Fibroblast of lung (primary cell): ENCODE results near the gene SAP30BP. TPM values are rescaled to one million over a fixed set of nuclear protein-coding genes. Genes with fewer than 3 reads are reported as not detected.

ENCODE experiments used
- DNase-seq, 2 donors: peaks; one replicate each; pipeline versions ENCODE4 v3.0.0 to v3.0.0-alpha.2; 2010; ENCODE audit warnings: low read depth in 2 of 2
- H2AFZ ChIP-seq: 2 replicates; pipeline ENCODE4 v1.5.1; 2012; ENCODE audit warnings: low read length, control low read depth, inconsistent platforms
- H3K27ac ChIP-seq: 2 replicates; pipeline ENCODE4 v1.5.1; 2011; ENCODE audit warnings: low read length, control low read depth; ENCODE audit not compliant: insufficient read depth
- H3K27me3 ChIP-seq: 2 replicates; pipeline ENCODE4 v1.5.1; 2011; ENCODE audit warnings: mild to moderate bottlenecking, low read length; ENCODE audit not compliant: control insufficient read depth, insufficient read depth
- H3K36me3 ChIP-seq: 2 replicates; pipeline ENCODE4 v1.5.1; 2011; ENCODE audit warnings: low read length; ENCODE audit not compliant: control insufficient read depth, insufficient read depth
- H3K4me1 ChIP-seq: 2 replicates; pipeline ENCODE4 v1.5.1; 2011; ENCODE audit warnings: low read length; ENCODE audit not compliant: control insufficient read depth, insufficient read depth; ENCODE audit errors: extremely low read depth
- H3K4me2 ChIP-seq: 2 replicates; pipeline ENCODE4 v1.5.1; 2011; ENCODE audit warnings: low read length, control low read depth; ENCODE audit not compliant: insufficient read depth; ENCODE audit errors: extremely low read depth
- H3K4me3 ChIP-seq, 4 experiments: fragments of 200-600 bp in 1 of 4; sonication (generic) in 1 of 4; replicated peaks in 1 of 4; 2 replicates each; pipeline ENCODE4 v1.5.1; 2011 to 2016; ENCODE audit warnings: low read length in 4 of 4, low read depth in 3 of 4, mild to moderate bottlenecking in 3 of 4, control low read depth in 2 of 4, inconsistent platforms in 1 of 4, mixed read lengths in 1 of 4; ENCODE audit not compliant: insufficient read depth in 1 of 4; ENCODE audit errors: control extremely low read depth in 1 of 4
- H3K79me2 ChIP-seq: 2 replicates; pipeline ENCODE4 v1.5.1; 2012; ENCODE audit warnings: mild to moderate bottlenecking, low read length, inconsistent platforms; ENCODE audit not compliant: control insufficient read depth, insufficient read depth
- H3K9ac ChIP-seq: 2 replicates; pipeline ENCODE4 v1.5.1; 2011; ENCODE audit warnings: mild to moderate bottlenecking, low read length, control low read depth; ENCODE audit not compliant: insufficient read depth
- H3K9me3 ChIP-seq: 2 replicates; pipeline ENCODE4 v1.5.1; 2012; ENCODE audit warnings: low read depth, low read length; ENCODE audit not compliant: control insufficient read depth, insufficient read depth
- H4K20me1 ChIP-seq: 2 replicates; pipeline ENCODE4 v1.5.1; 2011; ENCODE audit warnings: low read length; ENCODE audit not compliant: control insufficient read depth, insufficient read depth; ENCODE audit errors: extremely low read depth
- CTCF ChIP-seq, 2 donors: IDR thresholded peaks in 1 of 2; conservative IDR thresholded peaks in 1 of 2; 1 replicate in 1 of 2; 2 replicates in 1 of 2; pipeline ENCODE4 v1.5.1; 2011 to 2012; ENCODE audit warnings: low read length in 2 of 2, control low read depth in 1 of 2, inconsistent platforms in 1 of 2, low read depth in 1 of 2, mild to moderate bottlenecking in 1 of 2
- EZH2 ChIP-seq: IDR thresholded peaks from 2 replicates; pipeline ENCODE4 v1.5.1; 2012; ENCODE audit warnings: low read length, control low read depth, mild to moderate bottlenecking; ENCODE audit errors: missing control alignments
- polyA plus RNA-seq, 2 donors: library from polyadenylated mRNA; depleted of rRNA in 1 of 2; stranded (reverse) in 1 of 2; unstranded in 1 of 2; fragments of >200 nt; gene quantifications; 2 replicates each; pipeline ENCODE4 v1.2.1, GENCODE V29; 2011 to 2012; ENCODE audit warnings: missing spikeins in 1 of 2
- total RNA-seq: library from RNA; depleted of rRNA; stranded (reverse); fragments of >200 nt; gene quantifications from 2 replicates; pipeline ENCODE4 v1.2.1, GENCODE V29; 2014

The SAP30BP gene
- total and polyA plus RNA-seq, 2 donors (not counting 1 experiment from before 2014, with no cell fraction given) = 43.9 to 61.0 TPM

GRCh38 chr17:75729351-75729750, 62.2 kb downstream of the SAP30BP start:
- no peak overlapping the region for H3K4me2 ChIP-seq
- no peak overlapping the region for H2AFZ ChIP-seq
- no peak overlapping the region for H3K4me3 ChIP-seq
- H3K4me1 ChIP-seq = no peaks in the 10 kb centered on the region
- no peaks in the 10 kb centered on the region for H3K9me3 ChIP-seq
- no peaks in the 10 kb centered on the region for H3K79me2 ChIP-seq
- H3K27me3 ChIP-seq = no peaks in the 10 kb centered on the region
- H3K36me3 ChIP-seq = no peaks in the 10 kb centered on the region
- no peak overlapping the region for H3K9ac ChIP-seq
- H4K20me1 ChIP-seq = no peaks in the 10 kb centered on the region
- DNase-seq = no peak
- H3K27ac ChIP-seq = no peak overlapping the region
- TF ChIP-seq EZH2 = no peak
- TF ChIP-seq CTCF (conservative IDR thresholded peaks at IDR 0.05 in 1 of 2, IDR thresholded peaks at IDR 0.05 in 1 of 2; ENCODE audit: low read depth in 1 of 2, low read length in 2 of 2) = no peak

GRCh38 chr17:75730065-75730464, 62.9 kb downstream of the SAP30BP start:
- H3K79me2 ChIP-seq = no peaks in the 10 kb centered on the region
- TF ChIP-seq CTCF (conservative IDR thresholded peaks at IDR 0.05 in 1 of 2, IDR thresholded peaks at IDR 0.05 in 1 of 2; ENCODE audit: low read depth in 1 of 2, low read length in 2 of 2) (no peak), EZH2 (no peak)
- H3K4me1 ChIP-seq = no peaks in the 10 kb centered on the region
- no peak overlapping the region for H3K4me3 ChIP-seq
- H3K36me3 ChIP-seq = no peaks in the 10 kb centered on the region
- DNase-seq = no peak
- no peaks in the 10 kb centered on the region for H3K27me3 ChIP-seq
- H3K27ac ChIP-seq = no peak overlapping the region
- H3K4me2 ChIP-seq = no peak overlapping the region
- H3K9ac ChIP-seq = no peak overlapping the region
- H2AFZ ChIP-seq = no peak overlapping the region
- no peaks in the 10 kb centered on the region for H4K20me1 ChIP-seq
- H3K9me3 ChIP-seq = no peaks in the 10 kb centered on the region

- H3K4me3 ChIP-seq = no peak overlapping the region
- H3K4me2 ChIP-seq = no peak overlapping the region
- H3K36me3 ChIP-seq = no peaks in the 10 kb centered on the region
- no peaks in the 10 kb centered on the region for H4K20me1 ChIP-seq
- H3K79me2 ChIP-seq = no peaks in the 10 kb centered on the region
- H3K9me3 ChIP-seq = no peaks in the 10 kb centered on the region
- H3K27me3 ChIP-seq = no peaks in the 10 kb centered on the region
- H2AFZ ChIP-seq = no peak overlapping the region
- H3K27ac ChIP-seq = no peak overlapping the region
- no peaks in the 10 kb centered on the region for H3K4me1 ChIP-seq
- no peak for TF ChIP-seq EZH2
- no peak for TF ChIP-seq CTCF (conservative IDR thresholded peaks at IDR 0.05 in 1 of 2, IDR thresholded peaks at IDR 0.05 in 1 of 2; ENCODE audit: low read depth in 1 of 2, low read length in 2 of 2)
- H3K9ac ChIP-seq = no peak overlapping the region
- DNase-seq = no peak
Measured at GRCh38 chr17:75731086-75731715, 64.1 kb downstream of the SAP30BP start.
